Skin epidermis (tissue), 12 donors: Measurements from ENCODE around the gene RGL1.
"Not testable (repeated sequence)": the region's sequence is repeated elsewhere in the genome, so short reads cannot be mapped to it uniquely, and the experiment has no call there.

Source experiments
- H3K27ac ChIP-seq, 21 experiments: fragments of 200-600 bp; sonication (generic) in 11 of 21; one replicate each; pipeline ENCODE4 v1.5.0; 2020; ENCODE audit warnings: mild to moderate bottlenecking in 3 of 21, inconsistent platforms in 2 of 21, moderate library complexity in 2 of 21
- H3K4me3 ChIP-seq, 7 experiments: fragments of 200-600 bp; sonication (generic) in 2 of 7; one replicate each; pipeline ENCODE4 v1.5.0; 2020; ENCODE audit warnings: inconsistent platforms in 2 of 7, mild to moderate bottlenecking in 2 of 7, moderate library complexity in 1 of 7

The RGL1 gene

GRCh38 chr1:183804916-183805841 lies at the start of gene RGL1:
RGL1 (plus strand) TSS chr1:183805120; CDS start chr1:183805298, 178 bp downstream.
- H3K27ac ChIP-seq = peak within 1 kb of the TSS in 20 of 21 experiments; percentile 51 to 92 (median 83)
- H3K4me3 ChIP-seq = peak within 1 kb of the TSS; percentile 46 to 67 (median 55)

- H3K27ac ChIP-seq = no peak overlapping the region
- H3K4me3 ChIP-seq = no peak overlapping the region
These were observed 48.6 kb upstream of the RGL1 start for GRCh38 chr1:183756326-183756725.

DNA sequence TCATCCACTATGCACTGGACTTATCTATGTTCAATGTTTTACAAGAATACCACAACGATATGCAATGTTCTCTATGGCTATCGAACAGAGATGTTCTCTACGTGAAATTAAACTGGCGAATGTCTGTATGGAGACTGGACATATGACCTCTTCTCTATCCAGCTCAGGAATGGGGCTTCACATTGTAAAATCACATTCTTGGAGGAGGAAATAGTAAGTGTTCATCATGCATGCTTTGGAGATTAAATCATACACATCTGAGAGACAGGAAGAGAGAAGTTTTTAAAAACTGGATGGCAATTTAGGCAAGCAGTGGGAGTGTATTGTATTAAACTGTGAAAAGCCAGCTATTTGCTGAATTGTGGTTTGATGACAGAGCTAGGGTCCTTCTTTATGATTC lies 47.9 kb upstream of the RGL1 start:
- Histone ChIP-seq H3K27ac (no peak overlapping the region), H3K4me3 (no peak overlapping the region)

GRCh38 chr1:183758913-183759312 lies 46.0 kb upstream of the RGL1 start:
- Histone ChIP-seq H3K4me3 (no peak overlapping the region), H3K27ac (no peak overlapping the region)

DNA sequence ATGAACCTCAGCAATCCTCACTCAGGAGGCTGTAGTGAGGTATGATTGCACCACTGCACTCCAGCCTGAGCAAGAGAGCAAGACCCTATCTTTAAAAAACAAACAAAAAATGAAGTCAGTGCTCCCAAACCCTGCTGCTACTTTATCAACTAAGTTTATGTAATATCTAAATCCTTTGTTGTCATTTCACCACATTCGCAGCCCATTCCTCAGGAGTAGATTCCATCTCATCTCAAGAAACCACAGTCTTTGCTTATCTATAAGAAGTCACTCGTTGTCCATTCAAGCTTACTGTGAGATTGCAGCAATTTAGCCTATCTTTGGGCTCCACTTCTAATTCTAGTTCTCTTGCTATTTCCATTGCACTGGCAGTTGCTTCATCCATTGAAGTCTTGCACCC lies 44.3 kb upstream of the RGL1 start:
- H3K27ac ChIP-seq = no peak overlapping the region
- no peak overlapping the region for H3K4me3 ChIP-seq

DNA sequence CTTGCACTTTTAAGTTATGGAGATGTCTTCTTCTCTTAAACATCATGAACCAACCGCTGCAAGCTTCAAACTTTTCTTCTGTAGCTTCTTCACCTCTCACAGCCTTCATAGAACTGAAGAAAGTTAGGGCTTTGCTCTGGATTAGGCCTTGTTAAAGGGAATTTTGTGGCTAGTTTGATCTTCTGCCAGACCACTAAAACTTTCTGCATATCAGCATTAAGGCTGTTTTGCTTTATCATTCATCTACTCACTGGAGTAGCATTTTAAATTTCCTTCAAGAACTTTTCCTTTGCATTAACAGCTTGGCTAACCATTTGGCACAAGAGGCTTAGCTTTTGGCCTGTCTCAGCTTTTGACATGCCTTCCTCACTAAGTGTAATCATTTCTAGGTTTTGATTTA lies 43.0 kb upstream of the RGL1 start:
- Histone ChIP-seq H3K4me3 (no peak overlapping the region), H3K27ac (no peak overlapping the region)

DNA sequence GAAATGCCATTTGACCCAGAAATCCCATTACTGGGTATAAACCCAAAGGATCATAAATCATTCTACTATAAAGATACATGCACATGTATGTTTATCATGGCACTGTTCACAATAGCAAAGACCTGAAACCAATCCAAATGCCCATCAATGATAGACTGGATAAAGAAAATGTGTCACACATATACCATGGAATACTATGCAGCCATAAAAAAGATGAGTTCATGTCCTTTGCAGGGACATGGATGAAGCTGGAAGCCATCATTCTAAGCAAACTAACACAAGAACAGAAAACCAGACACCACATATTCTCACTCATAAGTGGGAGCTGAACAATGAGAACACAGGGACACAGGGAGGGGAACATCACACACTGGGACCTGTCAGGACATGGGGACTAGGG lies 42.1 kb upstream of the RGL1 start:
- H3K27ac ChIP-seq, H3K4me3 ChIP-seq: not testable (repeated sequence)

- no peak overlapping the region for H3K27ac ChIP-seq
- no peak overlapping the region for H3K4me3 ChIP-seq
These were observed 39.9 kb upstream of the RGL1 start for GRCh38 chr1:183764981-183765380.

GRCh38 chr1:183769956-183770815 lies 34.7 kb upstream of the RGL1 start:
- Histone ChIP-seq H3K27ac (no peak overlapping the region), H3K4me3 (no peak overlapping the region)

- H3K4me3 ChIP-seq = no peak overlapping the region
- H3K27ac ChIP-seq = no peak overlapping the region
These were observed 34.1 kb upstream of the RGL1 start for GRCh38 chr1:183770816-183771128.

GRCh38 chr1:183773482-183774274 lies 31.2 kb upstream of the RGL1 start:
- Histone ChIP-seq H3K27ac (no peak overlapping the region), H3K4me3 (no peak overlapping the region)

- H3K27ac ChIP-seq = no peak overlapping the region
- no peak overlapping the region for H3K4me3 ChIP-seq
These were observed 30.0 kb upstream of the RGL1 start for GRCh38 chr1:183774938-183775337.

DNA sequence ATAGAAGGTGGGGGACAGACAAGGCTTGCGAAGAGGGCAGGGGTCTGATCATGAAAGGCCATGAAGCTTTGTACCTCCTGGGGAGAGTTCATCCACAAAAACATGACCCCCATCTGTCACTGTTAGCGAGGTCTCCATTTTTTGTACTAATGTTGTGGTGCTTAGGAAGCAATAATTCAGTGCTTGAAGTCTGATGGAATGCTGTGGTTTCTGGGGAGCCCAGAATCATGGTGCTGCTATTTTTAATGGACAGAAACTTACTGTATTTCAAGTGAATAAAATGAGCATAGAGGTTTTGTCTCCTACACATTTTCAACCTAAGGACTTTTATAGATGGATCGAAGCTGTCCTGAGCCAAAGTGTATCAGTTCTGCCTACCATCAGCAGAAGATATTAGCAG lies 28.2 kb upstream of the RGL1 start:
- H3K4me3 ChIP-seq = no peak overlapping the region
- no peak overlapping the region for H3K27ac ChIP-seq

GRCh38 chr1:183777328-183777727 lies 27.6 kb upstream of the RGL1 start:
- Histone ChIP-seq H3K4me3 (no peak overlapping the region), H3K27ac (no peak overlapping the region)

DNA sequence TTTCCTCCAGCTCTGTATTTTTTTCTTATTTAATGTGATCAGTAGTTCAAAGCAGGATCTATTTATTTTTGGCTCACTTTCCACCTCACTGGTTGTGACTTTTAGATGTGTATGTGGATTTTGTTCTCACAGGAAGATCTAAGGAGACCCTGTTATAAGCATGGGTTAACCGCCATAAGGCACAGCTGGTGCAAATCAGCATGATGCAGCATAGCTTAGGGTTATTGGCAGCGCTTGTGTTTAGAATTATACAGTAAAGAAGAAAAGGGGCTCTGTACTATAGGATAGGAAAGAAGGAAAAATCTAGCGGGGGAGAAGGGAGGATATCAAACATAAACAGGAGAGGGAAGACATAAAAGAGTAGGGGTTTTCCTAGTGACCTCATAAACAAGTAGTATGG lies 26.9 kb upstream of the RGL1 start:
- Histone ChIP-seq H3K27ac (no peak overlapping the region), H3K4me3 (no peak overlapping the region)

DNA sequence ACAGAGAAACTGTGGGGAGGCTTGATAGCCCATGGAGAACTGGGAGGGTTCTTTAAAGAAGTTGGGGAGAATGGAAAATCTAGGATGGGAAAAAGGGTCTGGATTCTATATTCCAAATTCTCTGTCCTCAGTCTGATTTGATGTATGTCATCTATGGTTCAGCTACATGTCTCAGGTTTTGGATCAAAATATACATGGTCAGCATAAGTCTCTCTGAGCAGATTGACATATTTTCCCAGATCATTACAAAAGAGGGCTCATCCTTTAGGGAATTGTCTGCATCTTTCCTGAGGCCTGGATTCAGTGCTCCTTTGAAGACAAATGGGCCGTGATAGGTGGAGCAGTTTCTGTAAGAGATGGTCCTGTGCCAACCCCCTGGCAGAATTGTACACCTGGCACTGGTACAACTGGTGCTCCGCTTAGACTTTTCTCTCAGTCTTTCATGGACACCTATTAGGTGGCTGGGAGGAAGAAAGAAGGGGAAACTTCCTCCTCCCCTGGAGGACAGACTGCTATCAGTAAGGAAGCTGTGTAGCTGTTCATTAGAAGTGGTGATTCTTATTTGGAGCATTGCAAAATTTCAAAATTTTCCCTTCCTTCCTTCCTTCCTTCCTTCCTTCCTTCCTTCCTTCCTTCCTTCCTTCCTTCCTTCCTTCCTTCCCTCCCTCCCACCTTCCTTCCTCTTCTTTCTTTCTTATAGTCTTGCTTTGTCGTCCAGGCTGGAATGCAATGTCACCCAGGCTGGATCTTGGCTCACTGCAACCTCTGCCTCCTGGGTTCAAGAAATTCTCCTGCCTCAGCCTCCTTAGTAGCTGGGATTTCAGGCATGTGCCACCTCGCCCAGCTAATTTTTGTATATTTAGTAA lies 26.1 kb upstream of the RGL1 start:
- H3K4me3 ChIP-seq = no peak overlapping the region
- no peak overlapping the region for H3K27ac ChIP-seq

DNA sequence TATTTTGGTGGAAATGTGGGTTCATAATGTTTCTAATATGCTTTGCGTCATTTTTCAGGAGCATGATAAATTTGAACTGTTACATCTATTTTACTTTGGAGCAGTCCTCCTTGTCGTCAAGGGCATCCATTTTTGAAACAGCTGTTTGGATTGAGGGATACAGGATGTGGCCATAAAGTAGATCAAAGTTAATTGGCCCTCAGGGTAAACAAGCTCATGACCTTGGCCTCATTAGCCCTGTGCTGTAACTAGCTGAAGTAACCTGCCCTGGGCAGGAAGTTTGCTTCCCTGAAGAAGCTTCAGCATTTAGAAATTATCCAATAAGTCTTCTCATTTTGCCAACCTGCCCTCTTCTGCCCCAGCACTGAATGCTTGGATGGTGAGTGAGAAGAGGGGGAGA lies 24.8 kb upstream of the RGL1 start:
- H3K4me3 ChIP-seq = no peak overlapping the region
- no peak overlapping the region for H3K27ac ChIP-seq

GRCh38 chr1:183780757-183781156 lies 24.2 kb upstream of the RGL1 start:
- Histone ChIP-seq H3K27ac (no peak overlapping the region), H3K4me3 (no peak overlapping the region)

DNA sequence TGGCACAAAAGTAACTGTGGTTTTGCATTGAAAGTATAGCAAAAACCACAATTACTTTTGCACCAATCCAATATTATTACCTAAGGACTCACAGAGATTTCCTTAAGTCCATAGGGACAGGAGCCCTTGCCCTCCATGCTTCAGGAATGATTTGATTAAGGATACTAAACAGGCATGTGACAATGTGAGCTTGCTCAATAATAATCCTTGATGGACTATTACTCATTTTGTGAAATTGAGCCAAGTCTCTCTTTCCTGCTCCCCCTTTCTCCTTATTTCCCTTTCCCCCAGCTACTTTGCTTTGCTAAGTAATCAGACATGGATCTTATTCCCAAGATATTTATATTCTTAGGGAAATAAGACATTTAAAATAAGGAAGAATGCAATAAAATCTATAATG lies 21.6 kb upstream of the RGL1 start:
- Histone ChIP-seq H3K27ac (no peak overlapping the region), H3K4me3 (no peak overlapping the region)
